H9 (cell line): ENCODE data around the gene OR4E1. TPM values are rescaled to one million over a fixed set of nuclear protein-coding genes. Genes with fewer than 3 reads are reported as not detected.

ENCODE experiments used
- DNase-seq: peaks from one replicate; pipeline ENCODE4 v3.0.0-alpha.2; 2017
- H2AFZ ChIP-seq: one replicate; pipeline ENCODE4 v1.6.1; 2013; ENCODE audit warnings: mild to moderate bottlenecking, low read length, control low read depth, moderate library complexity
- H2AK5ac ChIP-seq: 2 replicates; pipeline ENCODE4 v1.6.1; 2013; ENCODE audit warnings: low read length, control low read depth, mixed read lengths; ENCODE audit not compliant: insufficient read length
- H2BK120ac ChIP-seq: one replicate; pipeline ENCODE4 v1.6.1; 2013; ENCODE audit warnings: low read depth, mild to moderate bottlenecking, low read length, control low read depth, inconsistent platforms; ENCODE audit not compliant: poor library complexity, severe bottlenecking
- H2BK12ac ChIP-seq: 2 replicates; pipeline ENCODE4 v1.6.1; 2013; ENCODE audit warnings: low read length, control low read depth, mixed read lengths, low read depth; ENCODE audit not compliant: insufficient read length
- H2BK15ac ChIP-seq: 2 replicates; pipeline ENCODE4 v1.6.1; 2013; ENCODE audit warnings: low read depth, low read length, control low read depth
- H2BK20ac ChIP-seq: one replicate; pipeline ENCODE4 v1.6.1; 2013; ENCODE audit warnings: low read depth, mild to moderate bottlenecking, low read length, control low read depth, inconsistent platforms; ENCODE audit not compliant: poor library complexity, severe bottlenecking
- H2BK5ac ChIP-seq: 2 replicates; pipeline ENCODE4 v1.6.1; 2013; ENCODE audit warnings: low read length, control low read depth, mixed read lengths; ENCODE audit not compliant: insufficient read length
- H3K14ac ChIP-seq: 2 replicates; pipeline ENCODE4 v1.6.1; 2013; ENCODE audit warnings: low read length, control low read depth; ENCODE audit not compliant: insufficient read depth
- H3K18ac ChIP-seq: 2 replicates; pipeline ENCODE4 v1.6.1; 2013; ENCODE audit warnings: low read depth, mild to moderate bottlenecking, mixed read lengths, low read length, control low read depth; ENCODE audit not compliant: insufficient read length
- H3K23ac ChIP-seq: 2 replicates; pipeline ENCODE4 v1.6.1; 2013; ENCODE audit warnings: low read length, control low read depth, mixed read lengths, low read depth; ENCODE audit not compliant: insufficient read length
- H3K23me2 ChIP-seq: 2 replicates; pipeline ENCODE4 v1.6.1; 2013; ENCODE audit warnings: low read depth, mild to moderate bottlenecking, mixed read lengths, low read length, control low read depth; ENCODE audit not compliant: insufficient read length, poor library complexity, severe bottlenecking
- H3K27ac ChIP-seq: 2 replicates; pipeline ENCODE4 v1.5.1; 2013; ENCODE audit warnings: low read length, control low read depth, mixed read lengths, low read depth; ENCODE audit not compliant: insufficient read length
- H3K27me3 ChIP-seq: 2 replicates; pipeline ENCODE4 v1.6.1; 2013; ENCODE audit warnings: low read length, control low read depth, inconsistent platforms; ENCODE audit not compliant: insufficient read depth
- H3K4ac ChIP-seq: 2 replicates; pipeline ENCODE4 v1.6.1; 2013; ENCODE audit warnings: low read depth, mild to moderate bottlenecking, control low read depth, inconsistent platforms, low read length, moderate library complexity
- H3K4me1 ChIP-seq: 2 replicates; pipeline ENCODE4 v1.6.1; 2013; ENCODE audit warnings: low read length, control low read depth, inconsistent platforms; ENCODE audit not compliant: insufficient read depth
- H3K4me2 ChIP-seq: 2 replicates; pipeline ENCODE4 v1.6.1; 2013; ENCODE audit warnings: low read length, control low read depth, mixed read lengths; ENCODE audit not compliant: insufficient read length, insufficient read depth
- H3K56ac ChIP-seq: 2 replicates; pipeline ENCODE4 v1.6.1; 2013; ENCODE audit warnings: low read depth, mild to moderate bottlenecking, mixed read lengths, low read length, control low read depth; ENCODE audit not compliant: insufficient read length
- H3K79me1 ChIP-seq: 2 replicates; pipeline ENCODE4 v1.6.1; 2013; ENCODE audit warnings: low read depth, mild to moderate bottlenecking, moderate library complexity, low read length, control low read depth, inconsistent platforms; ENCODE audit not compliant: insufficient read depth, poor library complexity, severe bottlenecking
- H3K79me2 ChIP-seq: 2 replicates; pipeline ENCODE4 v1.6.1; 2013; ENCODE audit warnings: low read length, control low read depth, inconsistent platforms; ENCODE audit not compliant: insufficient read depth
- H3K9ac ChIP-seq: 2 replicates; pipeline ENCODE4 v1.6.1; 2013; ENCODE audit warnings: low read length, control low read depth, mixed read lengths; ENCODE audit not compliant: insufficient read length; ENCODE audit errors: extremely low read depth
- H3K9me3 ChIP-seq: one replicate; pipeline ENCODE4 v1.6.1; 2013; ENCODE audit warnings: low read depth, low read length, inconsistent platforms; ENCODE audit not compliant: control insufficient read depth
- H3T11ph ChIP-seq: one replicate; pipeline ENCODE4 v1.6.1; 2013; ENCODE audit warnings: mild to moderate bottlenecking, low read length, control low read depth, inconsistent platforms
- H4K20me1 ChIP-seq: one replicate; pipeline ENCODE4 v1.6.1; 2013; ENCODE audit not compliant: control insufficient read depth, insufficient read length, insufficient read depth
- H4K5ac ChIP-seq: 2 replicates; pipeline ENCODE4 v1.6.1; 2013; ENCODE audit warnings: low read depth, mild to moderate bottlenecking, mixed read lengths, low read length, control low read depth; ENCODE audit not compliant: insufficient read length
- H4K8ac ChIP-seq: replicated peaks from 2 replicates; pipeline ENCODE4 v1.6.1; 2013; ENCODE audit warnings: low read length, control low read depth, mixed read lengths, low read depth; ENCODE audit not compliant: insufficient read length
- H4K91ac ChIP-seq: 2 replicates; pipeline ENCODE4 v1.6.1; 2013; ENCODE audit warnings: low read depth, mild to moderate bottlenecking, moderate library complexity, mixed read lengths, low read length, control low read depth; ENCODE audit not compliant: insufficient read length
- H3K27ac Mint-ChIP-seq, 3 experiments: 2 replicates in 2 of 3; 3 replicates in 1 of 3; pipeline ENCODE4 v1.8.0; 2020 to 2021; ENCODE audit warnings: mixed read lengths in 3 of 3, mild to moderate bottlenecking in 1 of 3, moderate library complexity in 1 of 3
- H3K27me3 Mint-ChIP-seq: 2 replicates; pipeline ENCODE4 v1.8.0; 2021; ENCODE audit warnings: low read depth, mild to moderate bottlenecking, moderate library complexity, mixed read lengths
- H3K36me3 Mint-ChIP-seq, 3 experiments: 2 replicates in 2 of 3; 3 replicates in 1 of 3; pipeline ENCODE4 v1.8.0; 2020 to 2021; ENCODE audit warnings: low read depth in 3 of 3, mixed read lengths in 3 of 3; ENCODE audit not compliant: insufficient read depth in 1 of 3
- H3K4me1 Mint-ChIP-seq, 2 experiments: 2 replicates each; pipeline ENCODE4 v1.8.0; 2020; ENCODE audit warnings: mixed read lengths in 2 of 2
- H3K4me3 Mint-ChIP-seq, 2 experiments: 2 replicates in 1 of 2; 3 replicates in 1 of 2; pipeline ENCODE4 v1.8.0; 2020 to 2021; ENCODE audit warnings: mild to moderate bottlenecking in 2 of 2, mixed read lengths in 2 of 2, moderate library complexity in 1 of 2
- H3K9me3 Mint-ChIP-seq, 2 experiments: 2 replicates in 1 of 2; 3 replicates in 1 of 2; pipeline ENCODE4 v1.8.0; 2020; ENCODE audit warnings: mild to moderate bottlenecking in 2 of 2, mixed read lengths in 2 of 2, moderate library complexity in 1 of 2
- CTCF ChIP-seq: fragments of 200-600 bp; sonication (generic); conservative IDR thresholded peaks from 3 replicates; pipeline ENCODE4 v1.8.0; 2021; ENCODE audit warnings: antibody characterized with exemption, mild to moderate bottlenecking
- WGBS: extraction: QIAGEN DNeasy Blood & Tissue Kit; methylation state at CpG from one replicate; pipeline ENCODE4 v1.1.7; 2013; ENCODE audit warnings: missing lambda C conversion rate, low lambda C conversion rate, mixed read lengths; ENCODE audit not compliant: insufficient read length; ENCODE audit errors: extremely low coverage; 5-methylcytosine and 5-hydroxymethylcytosine counted together
- total RNA-seq: library from RNA; stranded (reverse); gene quantifications from 2 replicates; pipeline ENCODE4 v1.2.1, GENCODE V29; 2021

The OR4E1 gene
- total RNA-seq, 1 experiment from 2014 or later = not detected

GRCh38 chr14:21680072-21680471 lies 6.5 kb upstream of the OR4E1 start:
- Histone ChIP-seq H3K27me3 (no peaks in the 10 kb centered on the region), H3K79me2 (no peaks in the 10 kb centered on the region), H4K5ac (no peak overlapping the region), H3K4me1 (no peaks in the 10 kb centered on the region), H4K20me1 (no peaks in the 10 kb centered on the region), H3K14ac (no peak overlapping the region), H2BK5ac (no peak overlapping the region), H4K91ac (no peak overlapping the region), H3K18ac (no peak overlapping the region), H3K4me2 (no peak overlapping the region), H2AK5ac (no peak overlapping the region), H4K8ac (no peak overlapping the region), H2BK15ac (no peak overlapping the region), H2AFZ (no peak overlapping the region), H3K4ac (no peak overlapping the region), H3T11ph (no peak overlapping the region), H2BK120ac (no peak overlapping the region), H3K56ac (no peak overlapping the region), H3K9me3 (no peaks in the 10 kb centered on the region), H2BK20ac (no peak overlapping the region), H2BK12ac (no peak overlapping the region), H3K9ac (no peak overlapping the region), H3K27ac (no peak overlapping the region), H3K23me2 (no peaks in the 10 kb centered on the region), H3K23ac (no peak overlapping the region), H3K79me1 (no peaks in the 10 kb centered on the region)
- peaks cover 5 to 9% of the 10 kb centered on the region in 2 experiments; a peak in 4 of 5 replicates for H3K9me3 Mint-ChIP-seq
- no peak for DNase-seq
- TF ChIP-seq CTCF = no peak
- no peak overlapping the region for H3K27ac Mint-ChIP-seq
- H3K4me1 Mint-ChIP-seq = no peaks in the 10 kb centered on the region
- WGBS = no CpG with 5 or more reads among the region's 2 CpGs
- no peak overlapping the region for H3K4me3 Mint-ChIP-seq
- peaks cover 6% of the 10 kb centered on the region for H3K27me3 Mint-ChIP-seq
- H3K36me3 Mint-ChIP-seq = no peaks in the 10 kb centered on the region
